Medulla oblongata (tissue), 1 donor: Measurements from ENCODE around the gene CDAN1.
"Not testable (repeated sequence)": the region's sequence is repeated elsewhere in the genome, so short reads cannot be mapped to it uniquely, and the experiment has no call there.

Experiments
- DNase-seq: peaks from one replicate; pipeline ENCODE4 v3.0.0-alpha.2; 2015; ENCODE audit errors: extremely low spot score

Gene CDAN1, protein sequence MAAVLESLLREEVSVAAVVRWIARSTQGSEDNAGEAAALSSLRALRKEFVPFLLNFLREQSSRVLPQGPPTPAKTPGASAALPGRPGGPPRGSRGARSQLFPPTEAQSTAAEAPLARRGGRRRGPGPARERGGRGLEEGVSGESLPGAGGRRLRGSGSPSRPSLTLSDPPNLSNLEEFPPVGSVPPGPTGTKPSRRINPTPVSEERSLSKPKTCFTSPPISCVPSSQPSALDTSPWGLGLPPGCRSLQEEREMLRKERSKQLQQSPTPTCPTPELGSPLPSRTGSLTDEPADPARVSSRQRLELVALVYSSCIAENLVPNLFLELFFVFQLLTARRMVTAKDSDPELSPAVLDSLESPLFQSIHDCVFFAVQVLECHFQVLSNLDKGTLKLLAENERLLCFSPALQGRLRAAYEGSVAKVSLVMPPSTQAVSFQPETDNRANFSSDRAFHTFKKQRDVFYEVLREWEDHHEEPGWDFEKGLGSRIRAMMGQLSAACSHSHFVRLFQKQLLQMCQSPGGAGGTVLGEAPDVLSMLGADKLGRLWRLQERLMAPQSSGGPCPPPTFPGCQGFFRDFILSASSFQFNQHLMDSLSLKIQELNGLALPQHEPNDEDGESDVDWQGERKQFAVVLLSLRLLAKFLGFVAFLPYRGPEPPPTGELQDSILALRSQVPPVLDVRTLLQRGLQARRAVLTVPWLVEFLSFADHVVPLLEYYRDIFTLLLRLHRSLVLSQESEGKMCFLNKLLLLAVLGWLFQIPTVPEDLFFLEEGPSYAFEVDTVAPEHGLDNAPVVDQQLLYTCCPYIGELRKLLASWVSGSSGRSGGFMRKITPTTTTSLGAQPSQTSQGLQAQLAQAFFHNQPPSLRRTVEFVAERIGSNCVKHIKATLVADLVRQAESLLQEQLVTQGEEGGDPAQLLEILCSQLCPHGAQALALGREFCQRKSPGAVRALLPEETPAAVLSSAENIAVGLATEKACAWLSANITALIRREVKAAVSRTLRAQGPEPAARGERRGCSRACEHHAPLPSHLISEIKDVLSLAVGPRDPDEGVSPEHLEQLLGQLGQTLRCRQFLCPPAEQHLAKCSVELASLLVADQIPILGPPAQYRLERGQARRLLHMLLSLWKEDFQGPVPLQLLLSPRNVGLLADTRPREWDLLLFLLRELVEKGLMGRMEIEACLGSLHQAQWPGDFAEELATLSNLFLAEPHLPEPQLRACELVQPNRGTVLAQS

GRCh38 chr15:42736793-42737528, at the start of gene CDAN1:
CDAN1 (minus strand) TSS chr15:42737128; CDS start chr15:42737102, 26 bp downstream.
- peak; percentile 82 for DNase-seq

GRCh38 chr15:42785569-42785968, 48.6 kb upstream of the CDAN1 start:
- DNase-seq, result no peak

- DNase-seq, result no peak
Measured at GRCh38 chr15:42784705-42785104, 47.8 kb upstream of the CDAN1 start.

- no peak for DNase-seq
Measured at GRCh38 chr15:42782716-42783115, 45.8 kb upstream of the CDAN1 start.

GRCh38 chr15:42775416-42775815, 38.5 kb upstream of the CDAN1 start:
- no peak for DNase-seq

DNA sequence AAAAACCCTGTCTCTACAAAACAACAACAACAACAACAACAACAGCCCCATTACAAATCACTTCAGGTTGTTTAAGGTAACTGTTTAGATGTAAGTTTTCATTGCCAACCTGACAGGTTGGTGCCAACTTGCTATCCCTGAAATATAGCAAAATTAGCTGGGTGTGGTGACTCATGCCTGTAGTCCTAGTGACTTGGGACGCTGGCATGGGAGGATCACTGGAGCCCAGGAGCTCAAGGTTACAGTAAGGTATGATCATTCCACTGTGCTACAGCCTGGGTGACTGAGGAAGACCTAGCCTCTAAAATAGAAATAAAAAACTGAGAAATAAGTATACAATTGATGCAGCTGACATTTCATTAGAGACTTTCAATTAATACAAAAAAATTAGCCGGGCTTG, 36.0 kb upstream of the CDAN1 start:
- DNase-seq, result no peak

DNA sequence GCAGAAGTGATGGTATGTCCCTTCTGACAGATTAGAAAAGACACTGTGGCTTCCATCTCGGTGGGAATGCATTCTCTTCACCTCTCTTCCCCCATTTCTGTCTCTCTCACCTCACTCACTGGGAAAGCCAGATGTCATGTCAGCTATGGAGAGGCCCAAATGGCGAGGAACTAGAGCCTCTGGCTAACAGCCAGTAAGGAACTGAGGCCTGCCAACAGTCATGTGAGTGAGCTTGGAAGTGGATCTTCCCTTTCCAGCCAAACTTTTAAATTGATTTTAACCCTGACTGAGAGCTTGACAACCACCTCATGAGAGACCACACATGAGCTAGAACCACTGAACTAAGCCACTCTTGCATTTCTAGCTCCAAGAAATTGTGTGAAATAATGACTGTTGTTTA, 35.2 kb upstream of the CDAN1 start:
- peak; percentile 43 for DNase-seq

- not testable (repeated sequence) for DNase-seq
Measured at GRCh38 chr15:42766109-42766508, 29.2 kb upstream of the CDAN1 start.

DNA sequence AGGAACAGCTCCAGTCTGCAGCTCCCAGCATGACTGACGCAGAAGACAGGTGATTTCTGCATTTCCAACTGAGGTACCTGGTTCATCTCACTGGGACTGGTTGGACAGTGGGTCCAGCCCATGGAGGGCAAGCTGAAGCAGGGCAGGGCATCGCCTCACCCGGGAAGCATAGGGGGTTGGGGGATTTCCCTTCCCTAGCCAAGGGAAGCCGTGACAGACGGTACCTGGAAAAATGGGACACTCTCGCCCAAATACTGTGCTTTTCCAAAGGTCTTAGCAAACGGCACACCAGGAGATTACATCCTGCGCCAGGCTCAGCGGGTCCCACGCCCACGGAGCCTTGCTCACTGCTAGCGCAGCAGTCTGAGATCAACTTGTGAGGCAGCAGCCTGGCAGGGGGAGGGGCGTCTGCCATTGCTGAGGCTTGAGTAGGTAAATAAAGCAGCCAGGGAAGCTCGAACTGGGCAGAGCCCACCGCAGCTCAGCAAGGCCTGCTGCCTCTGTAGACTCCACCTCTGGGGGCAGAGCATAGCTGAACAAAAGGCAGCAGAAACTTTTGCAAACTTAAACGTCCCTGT, 27.3 kb upstream of the CDAN1 start:
- not testable (repeated sequence) for DNase-seq

GRCh38 chr15:42761813-42762212, 24.9 kb upstream of the CDAN1 start:
- DNase-seq, result not testable (repeated sequence)

DNA sequence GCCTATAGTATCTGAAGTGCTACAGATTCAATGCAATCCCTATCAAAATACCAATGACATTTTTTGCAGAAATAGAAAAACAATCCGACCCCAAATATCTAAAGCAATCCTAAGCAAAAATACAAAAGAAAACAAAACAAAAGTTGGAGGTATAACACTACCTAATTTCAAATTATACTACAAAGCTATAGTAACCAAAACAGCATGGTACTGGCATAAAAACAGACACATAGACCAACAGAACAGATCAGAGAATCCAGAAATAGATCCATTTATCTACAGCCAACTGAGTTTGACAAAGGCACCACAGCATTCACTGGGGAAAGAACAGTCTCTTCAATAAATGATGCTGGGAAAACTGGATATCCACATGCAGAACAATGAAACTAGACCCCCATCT, 23.8 kb upstream of the CDAN1 start:
- no peak for DNase-seq

GRCh38 chr15:42759093-42759492, 22.2 kb upstream of the CDAN1 start:
- no peak for DNase-seq

DNA sequence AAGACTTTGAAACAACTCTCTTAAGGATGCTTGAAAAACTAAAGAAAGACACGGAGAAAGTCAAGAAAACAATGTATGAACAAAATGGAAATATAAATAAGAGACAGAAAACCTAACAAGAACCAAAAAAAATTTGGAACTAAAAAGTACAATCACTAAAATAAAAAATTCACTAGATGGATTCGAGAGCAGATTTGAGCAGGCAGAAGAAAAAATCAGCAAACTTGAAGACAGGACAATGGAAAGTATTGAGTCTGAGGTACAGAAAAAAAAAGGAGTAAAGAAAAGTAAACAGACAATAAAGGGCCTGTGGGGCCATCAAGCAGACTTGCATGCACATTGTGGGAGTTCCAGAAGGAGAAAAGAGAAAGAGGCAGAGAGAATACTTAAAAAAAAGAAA, 13.4 kb upstream of the CDAN1 start:
- DNase-seq, result no peak

DNA sequence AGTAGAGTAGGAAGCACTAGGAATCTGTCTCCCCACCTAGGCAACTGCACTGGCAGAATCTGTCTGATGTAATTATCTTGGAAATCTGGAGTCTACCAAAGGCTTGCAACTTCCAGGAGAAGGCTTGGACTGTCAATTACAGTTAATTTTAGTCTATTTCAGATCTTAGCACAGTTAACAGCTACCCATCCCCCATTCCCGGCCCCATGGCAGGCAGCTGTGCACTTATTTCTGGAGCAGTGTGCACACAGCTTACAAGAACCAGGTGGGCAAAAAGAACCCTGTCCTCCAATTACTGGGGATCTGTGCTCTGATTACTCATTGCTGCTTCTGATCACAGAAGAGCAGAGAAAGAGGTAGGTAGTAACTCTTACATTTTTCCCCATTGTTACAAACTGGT, 12.3 kb upstream of the CDAN1 start:
- DNase-seq, result no peak

DNA sequence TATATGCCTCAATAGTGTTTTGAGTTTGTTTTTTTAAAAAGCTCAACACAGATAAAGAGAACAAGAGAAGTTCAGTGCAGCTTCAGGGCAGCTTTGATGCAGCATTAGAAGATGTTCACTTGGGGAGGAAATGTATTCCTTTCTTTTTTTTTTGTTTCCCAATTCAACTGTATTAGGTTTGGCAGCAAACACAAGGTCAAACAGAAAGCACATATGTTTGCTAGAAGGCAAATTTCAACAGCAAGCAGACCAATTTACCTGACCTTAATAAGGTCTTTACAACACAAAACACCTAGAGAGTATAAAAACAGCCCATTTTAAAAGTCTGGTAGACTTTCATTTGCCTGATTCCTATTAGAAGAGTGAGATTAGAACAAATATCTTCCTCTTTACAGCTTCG, 7.3 kb upstream of the CDAN1 start:
- no peak for DNase-seq

DNA sequence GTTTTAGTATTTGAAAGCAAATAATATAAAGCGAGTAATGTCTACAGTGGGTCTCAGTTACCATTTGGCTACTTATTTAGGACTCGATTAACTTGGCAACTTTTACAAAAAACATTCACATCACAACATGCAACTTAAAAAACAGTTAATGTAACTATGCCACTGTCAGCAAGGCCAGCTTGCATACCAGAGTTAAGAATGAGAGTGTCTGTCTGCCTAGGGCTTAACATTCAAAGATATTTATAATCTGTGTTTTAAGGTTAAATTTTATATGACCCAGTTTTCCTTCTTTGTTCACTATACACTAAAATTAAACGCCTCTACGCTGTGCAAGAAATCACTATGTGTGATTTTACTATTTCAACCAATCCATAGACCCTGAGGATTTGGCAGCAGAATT, 5.2 kb upstream of the CDAN1 start:
- no peak for DNase-seq

GRCh38 chr15:42741710-42742109, 4.8 kb upstream of the CDAN1 start:
- DNase-seq, result no peak

- no peak for DNase-seq
Measured at GRCh38 chr15:42737529-42738328, 801 bp upstream of the CDAN1 start.

GRCh38 chr15:42736178-42736792, 643 bp downstream of the CDAN1 start:
- DNase-seq, result no peak
